Head of caudate nucleus (tissue), 42 donors: ENCODE measurements around the gene CNTN4.
"Not testable (repeated sequence)": the region's sequence is repeated elsewhere in the genome, so short reads cannot be mapped to it uniquely, and the experiment has no call there.

Experiments used
- DNase-seq, 42 donors: peaks; one replicate each; pipeline versions ENCODE4 v3.0.0 to v3.0.0-alpha.2; 2020 to 2021; ENCODE audit warnings: mixed read lengths in 7 of 42
- intact Hi-C: fragments of 100-400 bp; cut with DNase I; formaldehyde crosslinking; loops from one replicate; pipeline ENCODE4 v1.15.0; 2022

The CNTN4 gene

DNA sequence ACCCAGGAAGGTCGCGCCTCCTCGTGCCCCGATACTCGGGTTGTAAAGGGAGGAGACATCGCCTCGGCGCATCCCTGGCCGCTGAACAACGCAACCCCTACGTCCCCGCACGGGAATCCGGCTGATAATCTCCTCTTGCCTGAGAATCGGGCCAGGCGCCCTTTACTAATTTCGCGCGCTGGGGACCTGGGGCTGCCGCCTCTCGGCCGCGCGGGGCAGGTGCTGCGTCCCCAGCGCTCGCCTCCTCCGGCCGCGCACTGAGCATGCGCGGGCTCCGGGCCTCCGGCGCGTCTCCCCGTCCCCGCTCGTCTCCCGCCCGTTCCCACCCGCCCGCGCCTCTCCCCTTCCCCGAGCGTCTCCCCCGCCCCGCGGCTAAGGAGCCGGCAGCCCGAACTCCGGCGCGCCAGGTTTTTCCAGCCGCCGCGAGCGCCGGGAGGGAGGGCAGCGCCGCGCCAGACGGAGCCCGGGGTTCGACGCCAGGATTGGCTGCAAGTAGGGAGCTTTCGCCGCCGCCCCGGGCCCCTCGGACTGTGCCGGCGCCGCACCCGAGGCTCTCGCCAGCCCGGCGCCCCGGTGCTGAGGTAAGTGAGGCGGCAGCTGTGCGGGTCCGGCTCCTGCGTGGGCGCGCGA, at the start of gene CNTN4:
CNTN4 (plus strand) TSS at position 469 of the 630 bp plus-strand sequence.
- intact Hi-C loops = no loop called here
- peak; percentile 5 to 92 (median 77) for DNase-seq

DNA sequence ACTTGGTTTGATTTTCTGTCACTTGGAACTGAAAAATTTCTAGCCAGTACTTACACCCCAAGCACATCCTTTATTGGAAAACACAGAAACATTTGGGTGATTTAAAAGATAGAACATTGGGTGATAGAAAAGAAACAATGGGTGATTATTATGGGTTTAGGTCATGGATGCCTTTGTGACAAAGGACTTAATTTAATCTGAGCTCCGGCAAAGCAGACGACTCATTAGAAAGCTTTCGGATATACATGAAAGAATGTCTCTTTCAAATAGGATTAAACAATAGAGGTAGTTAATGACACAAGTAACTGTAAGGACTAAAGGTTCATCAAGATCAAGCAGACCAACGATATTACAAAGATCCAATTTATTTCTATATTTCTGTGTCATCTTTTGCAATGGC, 37.3 kb upstream of the CNTN4 start:
- no peak for DNase-seq
- intact Hi-C loops = no loop called here

DNA sequence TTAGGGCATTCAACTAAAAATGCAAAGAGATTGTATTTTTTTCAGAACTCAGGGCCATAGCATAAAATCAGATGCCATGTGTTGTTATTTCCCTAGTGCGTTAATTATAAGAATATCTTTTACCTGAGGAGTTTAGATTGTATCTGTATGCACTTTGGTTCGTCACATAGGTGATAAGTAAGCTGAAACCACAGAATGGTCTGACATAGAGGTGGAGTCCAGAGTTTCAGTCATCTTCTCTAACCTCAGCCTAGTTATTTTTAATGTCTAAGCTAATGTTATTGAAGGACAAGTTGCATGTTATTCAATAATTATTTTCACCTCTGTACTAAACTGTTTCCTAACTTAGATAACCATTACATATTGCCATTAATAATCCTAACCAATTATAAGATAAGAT, 27.1 kb upstream of the CNTN4 start:
- no peak for DNase-seq
- intact Hi-C loops = no loop called here

DNA sequence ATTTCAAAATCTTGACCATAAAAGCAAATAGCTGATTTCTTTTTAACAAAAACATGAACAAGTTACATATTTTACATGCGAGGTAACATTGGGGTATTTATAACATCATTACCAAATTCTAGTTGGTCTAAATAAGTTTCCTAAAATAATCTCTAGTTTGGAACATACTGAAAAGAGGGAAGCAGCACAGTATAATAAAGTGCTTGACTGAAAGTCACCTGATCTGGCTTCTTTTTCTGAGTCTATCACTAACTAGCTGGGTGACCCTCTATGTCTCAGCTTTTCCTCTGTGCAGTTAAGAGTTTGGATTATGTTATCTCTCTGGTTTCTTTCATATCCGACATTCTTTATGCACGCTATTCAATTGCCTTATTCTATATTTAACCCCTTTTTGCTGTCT, 19.8 kb upstream of the CNTN4 start:
- intact Hi-C loops = no loop called here
- DNase-seq = no peak

DNA sequence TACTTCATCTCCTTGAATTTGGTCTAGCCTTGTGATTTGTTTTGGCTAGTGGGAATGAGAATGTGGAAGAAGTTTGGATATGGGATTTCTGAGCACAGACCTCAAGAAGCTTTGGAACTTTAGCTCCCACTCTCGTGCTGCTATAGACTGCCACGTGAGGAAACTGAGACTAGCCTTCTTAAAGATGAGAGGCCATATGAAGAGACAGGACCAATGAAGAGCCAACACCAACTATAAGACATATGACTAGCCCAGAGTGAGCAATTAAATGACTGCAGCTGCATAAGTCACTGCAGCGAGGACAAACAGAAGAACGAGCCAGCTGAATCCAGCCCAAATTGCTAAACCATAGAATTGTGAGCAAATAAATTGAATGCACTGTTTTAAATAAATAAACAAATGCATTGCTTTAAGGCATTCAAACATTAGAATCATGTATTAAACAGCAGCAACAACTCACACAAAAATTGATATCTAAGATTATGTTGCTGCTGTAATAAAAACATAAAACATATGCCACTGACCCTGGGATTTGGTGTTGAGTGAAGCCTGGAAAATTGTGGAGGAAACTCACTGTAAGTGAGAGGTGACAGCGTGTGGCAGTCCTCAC, 15.7 kb upstream of the CNTN4 start:
- intact Hi-C loops = no loop called here
- no peak for DNase-seq

DNA sequence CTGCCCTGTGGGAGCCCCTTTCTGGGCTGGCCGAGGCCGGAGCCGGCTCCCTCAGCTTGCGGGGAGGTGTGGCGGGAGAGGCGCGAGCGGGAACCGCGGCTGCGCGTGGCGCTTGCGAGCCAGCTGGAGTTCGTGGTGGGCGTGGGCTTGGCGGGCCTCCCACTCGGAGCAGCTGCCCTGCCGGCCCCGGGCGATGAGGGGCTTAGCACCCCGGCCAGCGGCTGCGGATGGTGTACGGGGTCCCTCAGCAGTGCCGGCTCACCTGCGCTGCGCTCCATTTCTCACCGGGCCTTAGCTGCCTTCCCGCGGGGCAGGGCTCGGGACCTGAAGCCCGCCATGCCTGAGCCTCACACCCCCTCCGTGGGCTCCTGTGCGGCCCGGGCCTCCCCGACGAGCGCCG, 15.1 kb upstream of the CNTN4 start:
- intact Hi-C loops = not testable (repeated sequence)

DNA sequence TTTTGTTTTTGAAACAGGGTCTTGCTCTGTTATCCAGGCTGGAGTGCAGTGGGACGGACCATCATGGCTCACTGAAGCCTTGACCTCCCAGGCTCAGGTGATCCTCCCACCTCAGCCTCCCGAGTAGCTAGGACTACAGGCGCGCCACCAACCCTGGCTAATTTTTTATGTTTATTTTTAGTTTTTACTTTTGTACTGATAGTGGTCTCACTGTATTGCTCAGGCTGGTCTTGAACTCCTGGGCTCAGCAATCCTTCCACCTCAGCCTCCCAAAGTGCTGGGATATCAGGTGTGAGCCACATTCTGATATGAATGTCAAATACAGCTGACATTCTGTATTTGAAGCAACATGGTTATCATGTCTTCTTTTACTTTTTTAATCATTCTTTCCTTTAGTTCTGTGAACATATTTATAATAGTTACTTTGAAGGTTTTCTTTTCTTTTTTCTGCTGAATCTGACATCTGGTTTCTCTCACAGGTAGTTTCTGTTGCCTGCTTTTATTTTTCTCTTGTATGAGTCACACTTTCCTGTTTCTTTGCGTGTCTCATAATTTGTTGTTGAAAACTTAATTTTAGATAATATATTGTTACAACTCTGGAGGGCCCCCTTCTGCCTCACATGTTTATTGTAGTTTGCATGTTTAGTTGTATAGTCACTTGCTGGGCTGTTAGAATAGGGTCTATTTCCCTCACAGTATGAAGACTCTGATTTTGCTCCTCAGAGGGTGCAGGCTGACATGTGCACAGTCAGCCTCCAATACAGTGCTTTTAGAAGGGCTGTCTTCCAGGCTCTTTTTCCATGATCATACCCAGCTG, 8.4 kb upstream of the CNTN4 start:
- no peak for DNase-seq
- intact Hi-C loops = no loop called here

More for the DNA sequence above, 15.1 kb upstream of the CNTN4 start:
- not testable (repeated sequence) for DNase-seq

DNA sequence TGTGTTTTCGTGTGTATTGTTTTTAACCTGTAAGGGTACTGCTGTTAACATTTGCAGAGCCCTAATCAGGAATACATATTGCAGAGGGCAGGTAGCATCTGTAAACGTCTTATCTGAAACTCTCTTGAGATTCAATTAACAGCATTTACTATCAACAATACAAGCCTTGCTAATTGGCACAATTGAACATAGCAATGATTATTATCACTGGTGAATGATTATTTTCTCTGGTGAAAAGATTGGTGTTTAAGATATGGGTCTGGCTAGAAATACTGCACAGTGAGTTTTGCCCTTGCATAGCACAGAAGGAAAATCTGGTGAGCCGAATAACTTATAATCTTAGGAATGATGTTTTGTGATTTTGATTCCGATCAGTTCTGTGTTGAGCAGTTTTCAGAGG, 5.9 kb upstream of the CNTN4 start:
- DNase-seq = no peak
- intact Hi-C loops = no loop called here

DNA sequence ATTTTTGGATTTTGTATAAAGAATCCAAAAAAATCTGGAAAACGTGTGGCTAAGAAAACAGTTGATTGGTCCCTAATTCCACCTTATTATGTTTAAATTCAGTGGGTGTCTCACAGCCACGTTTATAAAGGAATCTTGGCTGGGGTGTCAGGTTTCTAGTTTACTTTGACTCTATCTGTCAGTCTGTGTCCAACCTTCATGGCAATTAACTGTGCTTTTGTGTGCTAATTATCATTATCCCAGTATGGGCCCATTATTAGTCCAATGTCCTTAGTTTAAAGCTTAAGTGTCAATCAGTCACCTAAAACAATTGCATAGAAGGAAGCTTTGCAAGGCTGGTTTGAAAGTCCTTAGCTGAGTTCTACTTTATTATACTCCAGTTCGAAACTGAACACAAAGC, 3.7 kb upstream of the CNTN4 start:
- DNase-seq = no peak
- intact Hi-C loops = no loop called here

DNA sequence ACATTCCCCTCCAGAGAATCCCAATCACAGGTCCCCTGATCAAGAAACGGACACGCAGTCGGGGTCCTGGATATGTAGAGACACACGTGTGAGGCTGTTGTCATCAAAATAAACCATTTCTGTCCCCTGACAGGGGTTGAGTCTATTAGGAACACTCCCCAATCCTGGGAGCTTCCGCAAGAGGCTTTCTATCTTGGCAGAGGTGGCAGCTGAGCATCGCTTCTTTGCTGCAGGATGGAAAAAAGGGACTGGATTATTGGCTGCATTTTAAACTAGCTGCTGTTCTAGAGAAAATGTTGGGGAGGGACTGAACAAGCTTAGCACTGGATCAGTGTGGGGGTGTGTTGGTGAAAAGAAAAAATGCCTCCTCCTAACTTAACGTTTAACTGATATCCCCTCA, 2.5 kb upstream of the CNTN4 start:
- intact Hi-C loops = no loop called here
- DNase-seq = peak in 38 of 42 donors; percentile 7 to 80 (median 44)

DNA sequence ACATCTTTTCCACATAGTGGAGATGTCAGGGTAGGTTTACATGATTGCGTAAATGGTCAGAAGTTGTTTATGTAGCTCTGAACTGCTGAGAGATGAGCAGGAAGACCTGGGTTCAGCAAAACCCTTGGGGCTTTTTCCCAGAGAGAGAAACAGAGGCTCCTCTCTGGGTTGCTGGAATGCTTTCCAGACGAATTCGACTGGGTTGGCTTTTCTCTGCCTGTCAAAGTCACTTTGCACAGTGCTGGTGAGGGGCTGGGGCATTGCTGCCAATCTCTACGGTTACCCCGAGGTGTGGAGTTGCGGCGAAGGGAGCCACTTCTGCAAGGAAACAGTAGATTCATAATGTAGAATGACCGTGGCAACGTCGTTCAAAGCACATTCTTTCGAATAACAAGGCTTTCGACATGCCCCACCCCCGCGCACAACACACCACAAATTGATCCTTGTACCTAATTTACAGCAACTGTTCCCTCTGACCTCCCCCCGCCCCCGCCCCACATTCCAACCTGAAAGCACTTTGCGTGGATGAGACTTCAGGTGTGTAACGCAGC, 950 bp upstream of the CNTN4 start:
- intact Hi-C loops = no loop called here
- DNase-seq = peak in 28 of 42 donors; percentile 2 to 54 (median 22)

DNA sequence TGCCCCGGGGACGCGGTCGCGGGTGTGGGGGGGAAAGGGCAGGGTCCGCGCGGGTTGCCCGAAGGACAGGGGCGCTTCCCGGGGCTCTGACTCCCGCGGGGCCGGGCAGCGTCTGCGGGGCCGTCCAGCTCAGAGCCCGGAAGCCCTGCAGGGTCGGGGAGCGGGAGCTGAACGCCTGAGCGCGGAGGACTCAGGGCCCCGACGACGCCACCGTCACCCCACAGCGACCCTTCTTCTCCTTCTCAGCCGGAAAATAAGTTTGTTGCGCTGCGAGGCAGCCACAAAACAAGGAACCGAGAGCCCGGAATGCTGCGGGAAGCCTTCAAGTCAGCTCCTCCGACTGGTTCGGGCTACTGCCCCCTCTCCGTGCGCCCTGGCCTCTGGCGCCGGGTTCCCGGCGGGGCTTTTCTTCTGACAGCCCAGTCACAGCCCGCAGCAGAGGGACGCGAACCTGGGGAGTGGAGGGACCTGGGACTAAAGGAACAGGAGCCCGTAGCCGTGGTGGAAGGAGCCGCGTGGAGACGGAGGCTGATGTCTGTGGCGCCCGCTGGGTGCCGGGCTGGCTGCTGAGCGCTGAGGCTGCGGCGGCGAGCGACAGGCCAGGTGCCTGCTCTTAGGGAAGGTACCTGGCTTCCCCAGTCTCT, 484 bp downstream of the CNTN4 start:
- intact Hi-C loops = no loop called here
- peak in 38 of 42 donors; percentile 6 to 61 (median 36) for DNase-seq

DNA sequence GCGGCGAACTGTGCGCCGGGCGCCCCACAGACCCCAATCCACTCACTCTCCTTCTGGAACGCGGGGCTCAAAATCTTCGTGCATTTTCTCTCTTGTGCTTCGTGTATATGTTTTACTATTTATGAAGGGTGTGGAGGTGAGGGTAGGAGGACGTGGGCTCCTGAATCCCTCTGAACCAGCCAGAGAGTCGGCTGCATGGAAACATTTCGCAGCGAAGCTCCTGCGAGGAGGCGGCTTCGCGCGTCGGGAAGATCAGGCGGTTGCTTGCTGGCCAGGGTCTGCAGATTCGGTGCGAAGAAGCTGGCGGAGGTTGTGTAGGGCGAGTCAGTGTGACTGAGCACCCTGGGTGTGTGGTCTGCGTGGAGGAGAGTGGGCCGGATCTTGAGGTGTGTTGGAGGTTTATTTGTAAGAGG, 1.1 kb downstream of the CNTN4 start:
- intact Hi-C loops = no loop called here
- peak in 35 of 42 donors; percentile 3 to 58 (median 26) for DNase-seq

DNA sequence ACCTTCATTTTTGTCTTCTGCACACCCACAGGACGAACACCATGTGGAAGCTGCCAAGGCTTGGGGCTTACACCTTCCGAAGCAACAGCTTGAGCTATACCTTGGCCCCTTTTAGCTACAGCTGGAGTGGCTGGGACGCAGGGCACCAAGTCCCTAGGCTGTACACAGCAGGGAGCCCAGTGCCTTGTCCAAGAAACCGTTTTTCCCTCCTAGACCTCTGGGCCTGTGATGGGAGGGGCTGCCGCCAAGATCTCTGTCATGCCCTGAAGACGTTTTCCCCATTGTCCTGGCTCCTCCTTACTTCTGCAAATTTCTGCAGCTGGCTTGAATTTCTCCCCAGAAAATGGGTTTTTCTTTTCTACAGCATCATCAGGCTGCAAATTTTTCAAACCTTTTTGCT, 7.8 kb downstream of the CNTN4 start:
- intact Hi-C loops = no loop called here

DNA sequence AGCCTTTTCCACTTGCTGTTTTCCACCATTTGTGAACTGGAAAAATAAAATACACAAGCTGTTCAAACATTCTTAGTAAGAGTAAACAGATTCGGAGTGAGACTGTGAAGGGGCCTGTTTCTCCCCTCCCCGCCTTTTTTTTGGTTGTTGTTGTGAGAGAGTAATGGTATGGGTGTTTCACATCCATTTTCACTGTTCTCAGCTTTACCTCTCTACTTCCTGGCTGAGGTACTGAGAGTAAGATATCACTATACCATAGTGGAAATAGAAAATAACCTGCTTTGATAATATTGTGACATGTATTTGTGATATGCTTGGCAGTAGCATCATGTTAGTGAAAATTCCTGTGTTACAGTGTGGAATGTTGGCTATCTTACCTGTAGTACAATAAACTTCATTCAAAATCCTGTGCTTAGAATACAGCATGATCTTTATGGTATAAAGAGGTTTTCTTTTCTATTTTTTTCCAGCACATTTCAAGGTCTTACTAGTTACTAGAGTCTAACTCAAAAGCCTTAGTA, 12.0 kb downstream of the CNTN4 start:
- DNase-seq = no peak

More for the DNA sequence above, 7.8 kb downstream of the CNTN4 start:
- no peak for DNase-seq

DNA sequence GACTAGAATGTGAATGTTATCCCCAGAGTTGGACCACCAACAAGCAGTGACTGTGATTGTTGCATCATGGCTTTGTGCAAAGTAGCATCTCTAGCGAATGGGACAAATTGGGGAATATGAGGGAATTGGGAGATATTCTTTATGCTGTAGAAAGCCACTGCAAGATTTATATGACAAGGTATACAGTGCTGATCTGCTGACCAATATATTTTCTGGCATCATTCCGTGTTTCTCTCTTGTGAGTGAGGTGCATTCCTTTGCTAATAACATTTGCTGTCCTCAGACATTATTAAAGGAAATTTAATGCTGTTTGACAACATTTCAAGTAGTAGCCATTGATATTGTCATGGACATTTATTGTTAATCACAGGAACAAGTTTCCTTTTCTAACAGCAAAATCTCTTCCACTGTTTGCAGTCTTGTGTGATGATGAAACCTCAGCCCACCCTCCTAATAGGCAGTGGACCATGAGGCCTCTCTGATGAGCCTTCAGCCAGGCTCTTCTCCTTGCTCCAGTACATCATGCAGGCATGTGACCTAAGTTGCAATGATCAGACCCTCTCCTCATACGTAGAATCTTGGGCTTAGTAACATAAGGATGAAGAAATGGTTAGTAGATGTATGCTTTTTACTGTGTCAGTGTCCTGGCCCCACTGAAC, 16.1 kb downstream of the CNTN4 start:
- intact Hi-C loops = no loop called here
- DNase-seq = no peak

More for the DNA sequence above, 12.0 kb downstream of the CNTN4 start:
- intact Hi-C loops = no loop called here

DNA sequence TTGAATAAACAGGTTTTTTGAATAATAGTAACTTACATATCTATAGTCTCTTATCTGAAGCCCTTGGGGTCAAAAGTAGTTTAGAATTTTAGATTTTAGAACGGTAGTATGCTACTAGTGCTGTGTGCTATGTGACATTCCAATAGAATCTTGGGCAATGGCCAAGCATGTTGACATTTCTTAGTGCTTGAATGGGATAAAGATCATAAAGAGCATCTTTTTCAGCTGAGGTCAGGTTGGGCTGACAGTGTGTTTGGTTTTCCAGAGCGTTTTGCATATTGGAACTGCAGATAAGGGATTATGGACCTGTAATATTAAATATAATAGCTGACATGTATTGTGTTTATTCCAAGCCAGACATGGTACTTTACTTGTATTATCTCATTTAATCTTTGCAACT, 32.1 kb downstream of the CNTN4 start:
- DNase-seq = no peak
- intact Hi-C loops = no loop called here

DNA sequence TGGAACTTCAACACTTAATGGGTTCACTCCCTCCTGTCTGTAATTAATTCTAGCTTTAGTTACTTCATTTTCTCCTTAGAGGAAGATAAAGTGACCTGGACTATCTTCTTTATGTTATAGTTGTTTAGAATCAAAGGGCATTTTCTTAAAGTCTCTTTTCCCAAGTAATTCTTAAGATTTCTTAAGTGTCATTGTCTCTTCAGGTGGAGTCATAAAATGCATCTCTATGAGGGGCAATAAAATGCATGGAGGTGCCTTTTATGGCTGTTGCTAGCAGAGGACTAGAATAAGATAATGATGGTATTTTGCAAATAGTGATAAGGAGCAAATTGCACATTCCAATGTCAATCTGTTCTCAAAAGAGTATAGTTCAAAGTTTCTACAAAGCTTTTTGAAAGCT, 34.5 kb downstream of the CNTN4 start:
- DNase-seq = no peak
- intact Hi-C loops = no loop called here

DNA sequence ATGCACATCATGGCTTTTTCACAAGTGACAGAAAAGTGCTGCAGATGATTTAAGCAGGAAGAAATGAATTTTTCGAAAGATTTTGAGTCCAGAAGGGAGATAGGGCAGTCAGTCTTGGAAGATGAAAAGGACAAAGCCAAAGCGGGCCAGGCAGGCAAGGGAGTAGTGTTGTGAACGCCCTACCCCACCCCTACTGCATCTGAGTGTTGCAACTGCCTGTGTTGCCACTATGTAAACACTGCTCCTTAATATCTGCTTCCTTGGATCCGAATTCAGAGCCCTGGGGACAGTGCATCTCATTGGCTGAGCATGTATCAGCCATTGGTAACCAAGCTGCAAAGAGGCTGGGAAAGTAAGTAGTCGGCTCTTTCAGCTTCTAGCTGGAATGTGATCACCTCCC, 39.0 kb downstream of the CNTN4 start:
- no peak for DNase-seq
- intact Hi-C loops = no loop called here
